DOHH2 (cell line): ENCODE results near the gene C16orf54.

Experiments
- H3F3A ChIP-seq: fragments of 200-600 bp; sonication (generic), shearing (Covaris generic); 2 replicates; pipeline ENCODE4 v1.6.0; 2016; ENCODE audit warnings: antibody characterized with exemption, mild to moderate bottlenecking; ENCODE audit not compliant: control insufficient read depth, insufficient read depth
- H3K27ac ChIP-seq: fragments of 200-600 bp; sonication (generic); 2 replicates; pipeline ENCODE4 v1.5.1; 2014; ENCODE audit warnings: low read depth, mild to moderate bottlenecking, low read length, moderate library complexity
- H3K27me3 ChIP-seq: fragments of 200-600 bp; sonication (generic); 2 replicates; pipeline ENCODE4 v1.6.1; 2014; ENCODE audit warnings: mild to moderate bottlenecking, low read length, mixed read lengths; ENCODE audit not compliant: control insufficient read depth
- H3K36me3 ChIP-seq: fragments of 200-600 bp; sonication (generic); 2 replicates; pipeline ENCODE4 v1.6.1; 2014; ENCODE audit warnings: mild to moderate bottlenecking, low read length, moderate library complexity, mixed read lengths; ENCODE audit not compliant: control insufficient read depth
- H3K4me1 ChIP-seq: fragments of 200-600 bp; sonication (generic); 2 replicates; pipeline ENCODE4 v1.6.1; 2014; ENCODE audit warnings: mild to moderate bottlenecking, low read length, mixed read lengths; ENCODE audit not compliant: control insufficient read depth
- H3K4me2 ChIP-seq: fragments of 200-600 bp; sonication (generic); 2 replicates; pipeline ENCODE4 v1.6.0; 2014; ENCODE audit warnings: mild to moderate bottlenecking, low read length, moderate library complexity
- H3K4me3 ChIP-seq: fragments of 200-600 bp; sonication (generic); 2 replicates; pipeline ENCODE4 v1.5.1; 2014; ENCODE audit warnings: mild to moderate bottlenecking, low read length, mixed read lengths
- H3K79me2 ChIP-seq: fragments of 200-600 bp; sonication (generic); 2 replicates; pipeline ENCODE4 v1.6.1; 2014; ENCODE audit warnings: mild to moderate bottlenecking, low read length, mixed read lengths; ENCODE audit not compliant: control insufficient read depth
- H3K9me2 ChIP-seq: fragments of 200-600 bp; sonication (generic); replicated peaks from 2 replicates; pipeline ENCODE4 v1.6.1; 2014; ENCODE audit warnings: mild to moderate bottlenecking, low read length, mixed read lengths; ENCODE audit not compliant: control insufficient read depth
- H3K9me3 ChIP-seq: fragments of 200-600 bp; sonication (generic); 2 replicates; pipeline ENCODE4 v1.6.1; 2014; ENCODE audit warnings: antibody characterized with exemption, low read length, mixed read lengths; ENCODE audit not compliant: control insufficient read depth, insufficient read depth
- H4K20me1 ChIP-seq: fragments of 200-600 bp; sonication (generic); 2 replicates; pipeline ENCODE4 v1.6.0; 2014; ENCODE audit warnings: low read depth, mild to moderate bottlenecking, antibody characterized with exemption, low read length, moderate library complexity; ENCODE audit not compliant: control insufficient read depth, insufficient read depth
- CTCF ChIP-seq: fragments of 200-600 bp; sonication (generic); IDR thresholded peaks from one replicate; pipeline ENCODE4 v1.5.1; 2014; ENCODE audit warnings: antibody characterized with exemption, mild to moderate bottlenecking, low read depth, low read length; ENCODE audit not compliant: poor library complexity, severe bottlenecking
- EZH2phosphoT487 ChIP-seq: fragments of 200-600 bp; sonication (generic); IDR thresholded peaks from 2 replicates; pipeline ENCODE4 v1.6.1; 2017; ENCODE audit warnings: borderline replicate concordance, mild to moderate bottlenecking, antibody characterized with exemption, low read length, moderate library complexity, mixed read lengths

Gene C16orf54

DNA sequence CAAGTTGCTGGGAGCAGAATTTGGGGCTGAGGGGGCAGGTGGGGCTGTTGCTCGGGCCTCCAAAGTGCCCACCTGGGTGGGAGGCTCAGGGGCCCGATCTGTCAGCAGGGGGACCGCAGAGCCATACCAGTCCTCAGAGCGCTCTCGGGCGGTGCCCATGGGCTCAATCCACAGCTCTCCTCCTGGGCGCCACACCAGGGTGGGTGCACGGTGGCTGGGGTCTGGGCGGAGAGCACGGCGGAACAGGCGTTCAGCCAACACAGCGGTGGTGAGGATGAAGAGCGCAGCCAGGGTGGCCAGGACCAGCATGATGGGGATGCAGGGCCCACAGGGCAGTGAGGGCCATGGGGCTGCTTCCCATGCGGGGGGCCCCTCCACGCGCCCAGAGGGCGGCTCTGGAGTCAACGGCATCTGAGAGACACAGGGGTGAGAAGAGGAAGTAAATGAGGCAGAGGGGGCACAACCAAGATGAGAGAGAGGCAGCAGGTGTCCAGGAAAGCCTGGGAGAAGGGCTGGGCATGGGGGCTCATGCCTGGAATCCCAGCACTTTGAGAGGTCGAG is 1.2 kb downstream of the C16orf54 start:
- H3K9me3 ChIP-seq, result no peaks in the 10 kb centered on the region
- no peaks in the 10 kb centered on the region for H3K9me2 ChIP-seq
- no peaks in the 10 kb centered on the region for H3K27me3 ChIP-seq
- H3K4me1 ChIP-seq, result peaks cover 39% of the 10 kb centered on the region
- no peaks in the 10 kb centered on the region for H3F3A ChIP-seq
- H3K79me2 ChIP-seq, result peaks cover 19% of the 10 kb centered on the region
- H3K27ac ChIP-seq, result peak overlapping the region; percentile 75
- no peak for TF ChIP-seq EZH2phosphoT487
- no peak for TF ChIP-seq CTCF
- H3K4me2 ChIP-seq, result peak overlapping the region; percentile 96
- peaks cover 14% of the 10 kb centered on the region; the same call in 1 of the 2 replicates for H3K36me3 ChIP-seq
- no peaks in the 10 kb centered on the region for H4K20me1 ChIP-seq
- peak overlapping the region; percentile 89 for H3K4me3 ChIP-seq

DNA sequence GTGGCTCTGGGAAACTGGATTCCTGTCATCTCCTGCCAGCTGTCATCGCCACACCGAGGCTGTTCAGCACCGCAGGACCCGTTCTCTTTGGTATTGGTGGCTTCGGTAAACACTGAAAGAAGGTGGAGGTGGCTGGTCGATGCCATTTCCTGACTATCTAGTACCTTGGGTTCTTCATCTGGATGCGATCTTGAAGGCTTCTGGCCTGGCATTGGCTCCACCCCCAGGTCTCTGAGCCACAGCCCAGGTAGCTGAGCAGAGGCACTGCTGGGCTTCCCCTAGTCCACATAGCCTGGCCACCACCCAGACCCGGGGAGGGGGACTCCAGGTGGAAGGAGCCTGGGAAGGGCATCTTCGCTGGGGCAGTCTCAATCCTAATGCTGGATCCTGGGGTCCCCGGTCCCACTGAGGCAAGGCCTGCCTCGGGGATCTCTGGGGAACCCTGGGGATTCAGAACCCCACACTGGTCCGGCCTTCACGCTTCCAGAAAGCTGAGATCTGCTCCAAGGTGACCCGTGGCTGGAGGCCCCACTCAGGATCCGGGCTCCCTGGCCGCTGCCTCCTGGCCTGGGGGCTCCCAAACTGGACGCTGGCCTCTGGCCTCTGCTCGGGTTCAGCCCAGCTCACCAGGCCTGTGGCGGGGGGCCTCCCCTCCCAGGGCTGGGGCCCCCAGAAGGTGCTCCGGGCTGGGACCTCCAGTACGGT is 1.8 kb downstream of the C16orf54 start:
- Histone ChIP-seq H3F3A (0 out of 2 replicates have a peak, but pooled peaks cover 2% of the 10 kb centered on the region), H3K27ac (no peak overlapping the region), H3K36me3 (peaks cover 14% of the 10 kb centered on the region; the same call in 1 of the 2 replicates), H3K9me2 (no peaks in the 10 kb centered on the region), H3K79me2 (peaks cover 19% of the 10 kb centered on the region), H4K20me1 (no peaks in the 10 kb centered on the region), H3K9me3 (no peaks in the 10 kb centered on the region), H3K4me3 (no peak overlapping the region), H3K4me2 (peak overlapping the region; percentile 96; the same call in 1 of the 2 replicates), H3K27me3 (no peaks in the 10 kb centered on the region), H3K4me1 (peaks cover 43% of the 10 kb centered on the region)
- TF ChIP-seq EZH2phosphoT487 (no peak), CTCF (no peak)

DNA sequence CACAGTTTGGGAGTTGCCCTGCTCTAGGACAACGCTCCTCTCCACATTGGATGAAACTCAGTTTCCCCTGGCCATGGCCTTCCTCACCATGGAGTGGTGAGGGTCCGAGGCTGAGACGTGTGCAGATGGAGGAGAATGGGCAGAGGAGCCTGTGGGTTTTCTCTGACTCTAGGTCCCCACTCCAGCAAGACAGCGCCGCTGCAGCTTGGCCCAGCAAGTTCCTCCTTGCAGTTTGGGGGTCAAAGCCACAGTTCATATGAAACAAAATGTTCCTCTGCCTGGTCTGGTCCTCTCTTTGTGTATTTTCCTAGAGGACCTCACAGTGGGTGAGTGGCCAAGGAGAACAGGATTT is 2.3 kb downstream of the C16orf54 start:
- Histone ChIP-seq H3K27ac (no peak overlapping the region), H3K27me3 (no peaks in the 10 kb centered on the region), H3K36me3 (peaks cover 14% of the 10 kb centered on the region; the same call in 1 of the 2 replicates), H4K20me1 (no peaks in the 10 kb centered on the region), H3K4me2 (no peak overlapping the region), H3K4me3 (no peak overlapping the region), H3K9me3 (no peaks in the 10 kb centered on the region), H3K4me1 (peaks cover 49% of the 10 kb centered on the region), H3K79me2 (peaks cover 19% of the 10 kb centered on the region), H3K9me2 (no peaks in the 10 kb centered on the region), H3F3A (peaks cover 5% of the 10 kb centered on the region; the same call in 1 of the 2 replicates)
- TF ChIP-seq CTCF (no peak), EZH2phosphoT487 (no peak)
